H4 (cell line): ENCODE data around the gene NUMB. TPM values are rescaled to one million over a fixed set of nuclear protein-coding genes. Genes with fewer than 3 reads are reported as not detected.
A peak's percentile ranks its signal among the peaks of the same experiment; 100 is the strongest.

Source experiments
- DNase-seq: peaks from one replicate; pipeline ENCODE4 v3.0.0-alpha.2; 2015; ENCODE audit warnings: low spot score
- total RNA-seq: library from RNA; depleted of rRNA; stranded (reverse); fragments of >200 nt; shearing (Covaris generic); gene quantifications from 2 replicates; pipeline ENCODE4 v1.2.3, GENCODE V29; 2014

NUMB gene
- total RNA-seq, 1 experiment from 2014 or later = 13.2 TPM

- DNase-seq = no peak
These were observed 212.6 kb downstream of the NUMB start for GRCh38 chr14:73245480-73246325.

DNA sequence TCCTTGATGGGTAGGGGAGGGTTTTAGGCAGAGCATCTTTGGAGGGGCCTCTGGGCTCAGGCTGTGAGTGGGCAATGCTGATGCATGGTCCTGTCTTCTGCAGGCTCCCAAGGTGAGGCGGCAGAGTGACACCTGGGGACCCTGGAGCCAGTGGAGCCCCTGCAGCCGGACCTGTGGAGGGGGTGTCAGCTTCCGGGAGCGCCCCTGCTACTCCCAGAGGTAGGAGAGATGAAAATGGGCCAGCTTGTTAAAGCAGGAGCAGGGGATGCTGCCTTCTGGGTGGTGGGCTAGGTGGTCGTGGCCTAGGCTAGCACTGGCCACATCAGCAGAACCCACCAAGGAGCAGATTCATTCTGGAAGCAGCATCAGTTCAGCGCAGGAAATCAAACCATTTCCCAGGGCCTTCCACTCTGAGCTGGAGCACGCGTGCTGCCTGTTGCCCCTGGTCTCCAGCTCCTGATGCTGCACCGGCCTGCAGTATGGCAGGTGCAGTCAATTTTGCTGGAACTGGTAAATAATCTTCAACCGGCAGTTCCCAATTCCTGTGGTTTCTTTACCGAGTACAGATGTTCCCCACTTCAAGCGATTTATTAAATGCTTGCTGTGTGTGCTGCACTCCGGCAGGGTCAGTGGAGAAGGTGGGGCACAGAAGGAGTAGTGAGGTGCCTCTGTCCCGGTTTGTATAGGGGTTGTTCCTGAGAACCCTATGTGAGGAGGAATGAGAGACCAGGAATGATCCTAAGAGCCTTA is 213.6 kb downstream of the NUMB start:
- no peak for DNase-seq

GRCh38 chr14:73243748-73244147 is 214.6 kb downstream of the NUMB start:
- DNase-seq = no peak

DNA sequence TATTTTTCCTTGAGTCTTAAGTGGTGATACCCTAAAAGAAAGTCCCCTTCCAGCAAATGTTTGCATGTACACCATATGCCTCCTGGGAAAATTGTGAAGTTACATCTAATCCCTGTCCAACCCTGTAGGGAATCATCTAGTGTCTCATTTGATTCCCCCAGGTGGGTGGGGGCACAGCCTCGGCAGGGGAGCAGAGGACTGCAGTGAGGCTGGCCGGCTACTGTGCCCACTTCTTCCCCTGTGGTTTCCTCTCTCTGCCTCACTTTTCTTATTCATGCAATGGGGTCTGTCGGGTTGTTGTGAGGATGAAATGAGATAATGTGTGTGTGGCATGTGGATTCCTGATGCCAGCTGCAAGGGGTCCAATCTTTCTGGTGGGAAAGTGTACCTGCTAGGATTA is 215.0 kb downstream of the NUMB start:
- DNase-seq = no peak

GRCh38 chr14:73242357-73242901 is 215.9 kb downstream of the NUMB start:
- no peak for DNase-seq

GRCh38 chr14:73241481-73242165 is 216.7 kb downstream of the NUMB start:
- DNase-seq = no peak

GRCh38 chr14:73240816-73241480 is 217.4 kb downstream of the NUMB start:
- DNase-seq = no peak

- no peak for DNase-seq
These were observed 218.7 kb downstream of the NUMB start for GRCh38 chr14:73239393-73240241.

DNA sequence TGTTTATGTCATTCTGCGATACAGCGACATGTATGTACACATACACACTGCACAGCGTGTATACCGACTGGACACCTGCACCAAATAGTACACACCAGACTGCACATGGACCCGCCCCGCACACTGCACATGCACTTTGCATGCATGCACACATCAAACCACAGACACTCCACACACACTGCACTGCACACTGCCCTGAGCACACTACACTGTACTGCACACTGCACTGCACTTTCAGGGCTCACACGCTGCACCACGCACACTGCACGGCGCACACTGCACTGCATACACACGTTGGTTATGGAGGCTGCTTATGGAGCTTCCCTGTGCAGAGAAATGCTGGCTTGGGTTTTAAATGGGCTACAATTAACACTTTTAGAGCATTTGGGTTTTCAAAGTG is 219.4 kb downstream of the NUMB start:
- no peak for DNase-seq

DNA sequence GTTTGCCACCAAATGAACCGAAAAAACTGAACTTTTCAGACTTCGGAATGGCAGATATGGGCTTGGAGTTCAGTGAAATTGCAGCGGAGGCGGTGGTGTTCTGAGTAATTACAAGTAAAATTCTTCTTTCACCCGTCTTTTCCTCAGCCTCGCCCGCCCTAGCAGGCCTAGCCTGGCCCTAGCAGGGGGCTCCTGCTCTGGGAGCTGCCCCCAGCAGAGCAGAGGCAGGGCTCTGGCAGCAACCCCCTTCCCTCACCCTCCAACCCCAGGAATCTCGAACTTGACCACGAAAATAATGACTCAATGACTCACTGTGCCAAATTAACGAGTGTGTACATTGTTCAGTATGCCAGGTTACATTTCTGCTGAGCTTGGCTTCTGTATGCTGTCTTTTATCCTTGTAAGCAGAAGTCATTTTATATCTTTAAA is 219.9 kb downstream of the NUMB start:
- DNase-seq = peak; percentile 77

DNA sequence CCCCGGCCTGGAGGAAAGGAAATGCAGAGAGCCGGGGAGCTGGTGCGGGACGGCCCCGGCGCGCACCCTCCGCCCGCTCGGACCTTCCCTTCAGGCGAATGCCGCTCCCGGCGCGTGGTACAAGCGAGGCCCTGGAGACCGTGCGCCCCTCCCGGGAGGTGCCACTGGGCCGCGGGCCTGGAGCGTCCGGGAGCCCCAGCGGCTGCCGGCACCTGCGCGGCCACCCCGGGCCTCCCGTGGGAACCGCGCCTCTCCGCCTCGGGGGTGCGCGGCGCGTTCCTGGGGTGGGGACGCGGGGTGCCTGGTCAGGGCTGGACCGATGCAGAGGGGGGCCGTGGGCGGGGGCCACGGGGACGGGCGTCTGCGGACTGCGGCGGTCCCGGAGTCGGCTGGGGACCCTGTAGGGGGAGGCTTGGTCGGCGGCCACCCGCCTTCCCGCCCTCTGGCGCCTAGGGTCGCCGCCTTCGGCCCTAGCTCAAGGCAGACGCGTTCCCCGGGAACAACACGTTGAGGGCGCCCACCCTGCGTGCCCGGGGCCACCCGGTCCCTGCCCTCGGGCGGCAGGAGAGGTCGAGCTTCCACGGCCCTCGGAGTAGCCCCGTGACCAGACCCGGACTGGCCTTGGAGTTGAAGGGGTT is 220.4 kb downstream of the NUMB start:
- DNase-seq = no peak

DNA sequence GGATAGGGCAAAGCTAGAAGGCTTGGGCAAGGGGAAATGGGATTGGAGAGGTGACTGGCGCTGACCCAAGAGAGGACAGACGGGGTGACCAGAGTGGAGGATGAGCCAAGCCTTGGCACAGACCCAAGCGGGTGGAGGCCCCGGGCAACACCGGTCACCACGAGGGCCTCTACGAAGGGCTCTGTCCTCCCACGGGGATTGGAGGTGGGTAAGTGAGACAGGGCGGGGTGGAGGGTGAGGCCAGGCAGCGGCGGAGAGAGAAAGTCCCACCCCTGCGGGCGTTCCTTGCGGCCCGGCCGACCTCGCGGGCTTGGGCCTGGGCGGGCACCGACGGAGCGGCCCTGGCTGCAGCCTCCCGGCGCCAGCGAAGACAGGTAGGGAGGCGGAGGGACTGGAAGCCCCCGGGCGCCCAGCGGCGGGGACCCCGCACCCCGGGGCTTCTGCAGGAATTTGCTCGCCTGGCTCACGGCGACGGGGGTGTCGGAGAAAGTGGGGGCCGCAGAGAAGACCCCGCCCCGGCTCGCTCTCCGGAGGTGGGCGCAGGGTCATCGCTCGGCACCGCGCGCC is 221.0 kb downstream of the NUMB start, which contains the start of gene PAPLN:
Gene PAPLN (plus strand): TSS at position 288 of the 567 bp plus-strand sequence. CDS start 2,273 bp downstream, outside the sequence.
- no peak for DNase-seq

DNA sequence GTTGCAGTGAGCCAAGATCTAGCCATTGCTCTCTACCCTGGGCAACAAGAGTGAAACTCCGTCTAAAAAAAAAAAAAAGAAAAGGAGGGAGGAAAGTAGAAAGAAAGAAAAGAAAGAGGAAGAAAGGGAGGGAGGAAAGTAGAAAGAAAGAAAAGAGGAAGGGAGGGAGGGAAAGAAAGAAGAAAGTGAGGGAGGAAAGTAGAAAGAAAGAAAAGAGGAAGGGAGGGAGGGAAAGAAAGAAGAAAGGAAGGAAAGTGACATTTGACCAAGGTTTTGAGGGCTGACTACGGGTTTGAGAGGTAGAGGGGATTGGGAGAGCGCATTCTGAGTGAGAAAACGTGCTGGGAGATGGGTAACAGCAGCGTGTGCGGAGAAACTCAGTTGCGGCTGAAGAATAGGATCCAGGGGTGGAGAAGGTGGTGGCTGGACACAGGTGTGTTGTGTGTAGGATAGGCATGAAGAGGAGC is 221.6 kb downstream of the NUMB start:
- DNase-seq = no peak

GRCh38 chr14:73236157-73236556 is 222.2 kb downstream of the NUMB start:
- DNase-seq = no peak

DNA sequence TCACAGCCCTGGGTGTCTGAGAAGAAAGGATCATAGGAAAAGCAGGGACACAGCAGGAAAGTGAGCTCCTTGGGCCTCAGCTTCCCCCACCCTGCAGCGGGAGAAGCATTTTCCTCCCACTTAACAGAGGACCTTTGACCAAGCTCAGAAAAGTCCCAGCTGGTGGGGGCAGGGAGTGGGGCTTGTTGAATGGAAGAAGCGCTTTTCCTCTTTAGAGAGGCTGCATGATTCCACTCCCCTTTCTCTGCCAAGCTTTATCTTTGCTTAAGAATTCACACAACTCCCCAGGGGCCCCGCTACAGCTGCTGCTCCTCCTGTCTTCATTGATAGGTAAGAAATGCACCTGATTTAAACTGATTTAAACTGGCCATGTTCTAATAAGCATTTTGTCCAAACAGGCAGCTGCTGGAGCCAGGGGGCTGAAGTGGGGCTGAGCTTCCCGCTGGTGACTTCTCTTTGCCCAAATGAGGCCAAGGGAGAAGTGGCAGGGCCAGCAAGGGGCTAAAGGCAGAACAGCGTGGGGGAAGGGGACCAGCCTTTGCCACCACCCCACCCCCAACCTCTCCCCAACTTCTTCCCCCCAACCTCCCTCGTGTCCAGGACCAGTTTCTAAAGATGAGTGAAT is 222.7 kb downstream of the NUMB start:
- no peak for DNase-seq

DNA sequence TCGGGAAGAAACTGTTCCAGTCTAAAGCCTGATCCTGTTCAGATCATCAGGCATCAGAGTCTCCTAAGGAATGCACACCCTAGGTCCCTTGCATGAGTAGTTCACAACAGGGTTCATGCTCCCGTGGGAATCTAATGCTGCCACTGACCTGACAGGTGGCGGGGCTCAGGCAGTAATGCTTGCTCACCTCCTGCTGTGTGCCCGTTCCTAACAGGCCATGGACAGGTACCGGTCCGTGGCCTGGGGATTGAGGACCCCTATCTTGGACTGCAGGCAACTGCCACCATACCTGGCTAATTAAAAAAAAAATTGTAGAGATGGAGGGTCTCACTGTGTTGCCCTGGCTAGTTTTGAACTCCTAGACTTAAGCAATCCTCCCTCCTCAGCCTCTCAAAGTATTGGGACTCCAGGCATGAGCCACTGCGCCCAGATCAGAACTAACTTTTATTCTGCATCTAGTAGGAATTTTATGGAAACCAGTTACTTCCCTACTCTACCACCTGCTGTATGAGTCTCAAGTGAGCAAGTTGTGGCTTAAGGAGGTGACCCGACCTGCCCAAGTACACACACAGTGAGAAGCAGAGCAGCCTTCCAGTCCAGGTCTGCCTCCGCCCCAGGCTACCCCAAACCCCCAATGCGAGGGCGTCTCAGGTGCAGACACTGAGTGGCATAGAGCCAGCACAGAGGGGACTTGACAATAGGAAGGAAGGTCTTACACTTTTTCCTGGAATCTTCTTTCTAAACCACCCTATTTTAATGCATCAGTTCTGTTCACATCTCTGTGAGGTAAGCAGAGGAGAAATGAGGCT is 223.6 kb downstream of the NUMB start:
- DNase-seq = no peak

DNA sequence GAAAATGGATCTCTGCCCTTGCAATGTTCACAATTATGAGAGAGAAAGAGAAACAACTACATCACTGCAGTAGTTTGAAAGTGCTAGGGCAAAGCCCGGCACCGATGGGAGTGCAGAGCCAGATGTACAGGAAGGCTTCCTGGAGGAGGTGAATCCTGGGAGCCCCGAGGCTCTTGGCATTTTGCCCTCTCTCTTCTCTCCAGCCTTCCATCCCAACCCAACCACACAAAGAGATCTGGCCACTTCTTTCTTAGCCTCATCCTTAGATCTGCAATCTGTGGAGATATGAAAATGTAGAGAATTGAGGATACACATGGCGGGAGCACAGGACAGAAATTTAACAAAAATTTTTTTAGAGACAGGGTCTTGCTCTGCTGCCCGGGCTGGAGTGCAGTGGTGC is 224.3 kb downstream of the NUMB start:
- no peak for DNase-seq

- DNase-seq = no peak
These were observed 224.8 kb downstream of the NUMB start for GRCh38 chr14:73233564-73233963.
